T-helper 2 cell treated with Interferon-gamma antibody and Interleukin-4, amounts not matched to agents 5 μg/mL and 100 μg/mL, for 36 hours (primary cell): ENCODE data around the gene ADAMTS10.
A peak's percentile ranks its signal among the peaks of the same experiment; 100 is the strongest.

Experiments used
- DNase-seq: peaks from one replicate; pipeline ENCODE4 v3.0.0; 2021; ENCODE audit warnings: low spot score
- H3K27ac Mint-ChIP-seq: one replicate; pipeline ENCODE4 v1.8.0; 2021; ENCODE audit warnings: mild to moderate bottlenecking, mixed read lengths
- H3K27me3 Mint-ChIP-seq: one replicate; pipeline ENCODE4 v1.8.0; 2021; ENCODE audit warnings: low read depth, mixed read lengths
- H3K36me3 Mint-ChIP-seq: one replicate; pipeline ENCODE4 v1.8.0; 2021; ENCODE audit warnings: low read depth, mixed read lengths
- H3K4me1 Mint-ChIP-seq: one replicate; pipeline ENCODE4 v1.8.0; 2021; ENCODE audit warnings: low read depth, mixed read lengths
- H3K4me3 Mint-ChIP-seq: one replicate; pipeline ENCODE4 v1.8.0; 2022; ENCODE audit warnings: mild to moderate bottlenecking, moderate library complexity, mixed read lengths
- H3K9me3 Mint-ChIP-seq: one replicate; pipeline ENCODE4 v1.8.0; 2021; ENCODE audit warnings: mixed read lengths

Gene ADAMTS10

DNA sequence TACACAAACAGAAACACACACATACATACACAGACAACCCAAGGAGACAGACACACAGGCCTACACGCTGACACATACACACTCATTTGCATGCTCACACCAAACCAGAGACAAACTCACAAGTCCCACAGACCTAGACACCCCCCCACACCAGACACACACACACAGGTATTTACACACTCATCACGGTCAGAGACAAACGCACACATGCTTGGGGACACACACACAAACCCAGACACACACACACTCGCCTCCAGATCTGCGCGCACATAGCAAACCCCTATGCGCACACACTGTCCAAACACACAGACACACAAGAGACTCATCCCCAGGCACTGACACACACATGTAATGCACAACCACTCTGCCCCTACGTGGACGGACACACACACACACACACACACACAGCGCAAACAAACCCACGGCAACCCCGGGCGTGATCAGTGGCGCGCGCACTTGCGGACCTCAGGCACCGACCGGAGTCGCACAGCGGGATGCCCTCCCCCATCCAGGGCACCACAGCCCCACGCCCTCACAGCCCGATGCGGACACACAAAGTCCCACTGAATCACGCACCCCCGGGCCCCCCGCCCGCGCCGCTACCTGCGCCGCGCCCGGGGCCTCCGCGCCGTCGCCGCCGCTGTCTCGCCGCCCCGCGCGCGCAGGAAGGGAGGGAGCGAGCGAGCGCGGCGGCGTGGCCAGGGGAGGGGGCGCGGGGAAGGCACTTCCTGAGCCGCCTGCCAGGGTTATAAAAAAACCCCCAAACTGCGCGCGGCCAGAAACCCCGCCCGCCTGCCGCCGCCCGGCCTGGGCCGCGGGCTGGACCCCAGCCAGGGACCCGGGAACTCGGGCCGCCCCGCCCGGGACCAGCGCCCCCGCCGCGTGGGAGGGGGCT, at the start of gene ADAMTS10:
Gene ADAMTS10 (minus strand): TSS at position 675 of the 895 bp plus-strand sequence. CDS start 5,005 bp downstream, outside the sequence.
- DNase-seq = peak; percentile 7
- Mint-ChIP-seq H3K4me3 (peak within 1 kb of the TSS; percentile 83), H3K4me1 (peaks cover 9% of the 10 kb centered on the region)

DNA sequence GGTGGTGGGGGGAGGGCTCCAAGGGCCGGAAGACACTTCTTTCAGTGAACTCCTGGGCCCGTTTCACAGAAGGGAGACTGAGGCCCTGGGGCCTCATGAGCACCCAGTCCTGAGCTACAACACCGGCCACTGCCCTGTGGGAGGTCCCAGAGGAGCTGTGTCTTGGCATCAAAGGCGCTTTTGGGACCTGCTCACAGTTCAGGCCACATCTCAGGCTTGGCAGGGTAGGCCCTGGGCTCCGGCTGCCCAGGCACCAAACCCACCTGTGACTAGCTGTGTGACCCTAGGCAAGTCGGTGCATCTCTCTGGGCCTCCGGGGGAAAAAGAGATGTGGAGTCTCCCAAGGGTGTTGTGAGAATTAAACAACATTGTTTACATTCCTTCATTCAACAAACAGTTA, 49.4 kb upstream of the ADAMTS10 start:
- Mint-ChIP-seq H3K4me1 (peaks cover 44% of the 10 kb centered on the region), H3K27ac (no peak overlapping the region), H3K4me3 (peak overlapping the region; percentile 10), H3K27me3 (peaks cover 5% of the 10 kb centered on the region), H3K9me3 (no peaks in the 10 kb centered on the region), H3K36me3 (no peaks in the 10 kb centered on the region)
- DNase-seq = no peak

More for the DNA sequence above, at the start of gene ADAMTS10:
- Mint-ChIP-seq H3K27me3 (peaks cover 20% of the 10 kb centered on the region), H3K27ac (peak within 1 kb of the TSS; percentile 3), H3K36me3 (peaks cover 1% of the 10 kb centered on the region), H3K9me3 (no peaks in the 10 kb centered on the region)

DNA sequence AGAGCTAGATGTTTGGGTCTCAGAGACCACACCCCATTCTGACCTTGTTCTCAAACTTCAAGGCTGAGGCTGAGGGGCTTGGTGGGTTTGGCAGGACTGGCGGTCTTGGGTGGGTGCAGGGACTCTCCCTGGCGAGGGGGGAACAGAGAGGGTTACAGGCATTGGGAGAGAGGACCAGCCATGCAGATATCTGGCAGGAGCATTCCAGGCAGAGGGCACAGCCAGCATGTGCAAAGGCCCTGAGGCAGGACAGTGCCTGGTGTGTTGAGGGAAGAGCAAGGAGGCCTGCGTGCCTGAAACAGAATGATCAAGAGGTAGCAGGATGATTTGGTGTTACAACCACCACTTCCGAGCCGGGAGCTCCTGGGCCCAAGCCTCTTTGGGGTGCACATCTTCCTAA, 47.4 kb upstream of the ADAMTS10 start:
- no peak overlapping the region for H3K27ac Mint-ChIP-seq

DNA sequence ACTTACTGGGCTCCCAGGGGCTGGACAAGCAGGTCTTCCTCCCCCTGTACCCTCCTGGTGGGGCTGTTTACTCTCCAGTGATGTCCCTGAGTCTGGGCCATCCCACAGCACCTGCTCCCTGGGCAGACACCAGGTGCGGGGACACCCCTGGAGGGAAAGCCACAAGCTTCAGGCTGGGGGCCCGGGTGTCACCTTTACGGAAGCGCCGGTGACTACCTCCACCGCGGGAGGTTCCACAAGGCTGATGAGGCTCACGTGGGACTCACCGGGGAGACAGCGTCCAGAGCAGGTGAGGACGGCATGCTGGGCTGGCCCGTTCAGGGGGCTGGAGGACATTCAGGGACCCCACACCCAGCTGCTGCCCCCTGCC, 44.8 kb upstream of the ADAMTS10 start:
- Mint-ChIP-seq H3K27ac (no peak overlapping the region), H3K27me3 (peaks cover 9% of the 10 kb centered on the region), H3K4me3 (no peak overlapping the region), H3K4me1 (peaks cover 27% of the 10 kb centered on the region), H3K36me3 (no peaks in the 10 kb centered on the region), H3K9me3 (no peaks in the 10 kb centered on the region)
- no peak for DNase-seq

More for the DNA sequence above, 47.4 kb upstream of the ADAMTS10 start:
- peaks cover 32% of the 10 kb centered on the region for H3K4me1 Mint-ChIP-seq
- no peaks in the 10 kb centered on the region for H3K36me3 Mint-ChIP-seq
- H3K4me3 Mint-ChIP-seq = no peak overlapping the region
- DNase-seq = no peak
- peaks cover 5% of the 10 kb centered on the region for H3K27me3 Mint-ChIP-seq
- no peaks in the 10 kb centered on the region for H3K9me3 Mint-ChIP-seq

DNA sequence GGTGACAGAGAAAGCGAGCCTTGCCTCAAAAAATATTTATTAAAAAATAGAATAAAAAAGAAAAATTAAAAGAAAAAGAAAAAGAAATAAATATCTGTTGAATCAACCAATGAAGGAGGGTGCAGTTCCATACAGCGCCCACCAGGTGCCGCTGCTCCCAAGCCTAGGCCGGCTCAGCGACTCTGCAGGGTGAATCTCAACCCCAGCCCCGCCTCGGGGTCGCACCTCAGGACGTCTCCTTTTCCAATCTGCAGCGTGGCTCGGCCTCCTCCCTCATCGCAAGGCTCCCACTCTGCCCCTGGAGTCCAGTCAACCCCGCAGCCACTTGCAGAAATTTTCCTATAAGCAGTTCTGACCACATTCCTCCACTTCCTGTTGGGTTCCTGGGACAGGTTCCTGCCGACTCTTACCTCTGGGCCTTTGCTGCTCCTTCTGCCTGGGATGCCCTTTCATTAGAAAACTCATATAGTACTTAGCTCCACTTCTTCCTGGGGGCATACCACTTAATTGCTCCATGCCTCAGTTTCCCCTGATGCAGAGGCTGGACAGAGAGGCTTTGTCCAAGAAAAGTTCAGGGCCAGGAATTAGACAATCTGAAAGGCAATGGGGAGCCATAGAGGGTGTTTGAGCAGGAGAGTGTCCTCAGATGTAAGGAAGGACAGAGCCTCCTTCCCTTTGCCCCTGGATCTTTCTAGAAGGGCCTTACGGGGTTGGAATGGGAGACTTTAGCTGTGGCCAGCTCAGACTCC, 44.2 kb upstream of the ADAMTS10 start:
- Mint-ChIP-seq H3K4me1 (peaks cover 24% of the 10 kb centered on the region), H3K36me3 (no peaks in the 10 kb centered on the region), H3K27ac (no peak overlapping the region), H3K4me3 (peak overlapping the region; percentile 60), H3K27me3 (peaks cover 9% of the 10 kb centered on the region), H3K9me3 (no peaks in the 10 kb centered on the region)
- DNase-seq = peak; percentile 34

DNA sequence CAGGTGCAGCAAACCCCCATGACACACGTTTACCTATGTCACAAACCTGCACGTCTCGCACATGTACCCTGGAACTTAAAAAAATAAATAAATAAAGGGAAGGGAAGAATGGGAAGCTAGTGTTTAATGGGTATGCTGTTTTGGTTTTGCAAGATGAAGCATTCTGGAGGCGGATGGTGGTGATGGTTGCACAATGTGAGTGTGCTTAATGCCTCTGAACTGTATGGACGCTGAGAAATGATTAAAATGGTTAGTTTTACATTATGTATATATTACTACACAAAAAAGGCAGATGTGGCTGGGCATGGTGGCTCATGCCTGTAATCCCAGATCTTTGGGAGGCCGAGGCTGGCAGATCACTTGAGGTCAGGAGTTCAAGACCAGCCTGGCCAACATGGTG, 37.7 kb upstream of the ADAMTS10 start:
- no peaks in the 10 kb centered on the region for H3K9me3 Mint-ChIP-seq
- H3K4me3 Mint-ChIP-seq = no peak overlapping the region
- H3K4me1 Mint-ChIP-seq = peaks cover 5% of the 10 kb centered on the region
- DNase-seq = no peak
- no peak overlapping the region for H3K27ac Mint-ChIP-seq
- peaks cover 6% of the 10 kb centered on the region for H3K27me3 Mint-ChIP-seq
- H3K36me3 Mint-ChIP-seq = no peaks in the 10 kb centered on the region

DNA sequence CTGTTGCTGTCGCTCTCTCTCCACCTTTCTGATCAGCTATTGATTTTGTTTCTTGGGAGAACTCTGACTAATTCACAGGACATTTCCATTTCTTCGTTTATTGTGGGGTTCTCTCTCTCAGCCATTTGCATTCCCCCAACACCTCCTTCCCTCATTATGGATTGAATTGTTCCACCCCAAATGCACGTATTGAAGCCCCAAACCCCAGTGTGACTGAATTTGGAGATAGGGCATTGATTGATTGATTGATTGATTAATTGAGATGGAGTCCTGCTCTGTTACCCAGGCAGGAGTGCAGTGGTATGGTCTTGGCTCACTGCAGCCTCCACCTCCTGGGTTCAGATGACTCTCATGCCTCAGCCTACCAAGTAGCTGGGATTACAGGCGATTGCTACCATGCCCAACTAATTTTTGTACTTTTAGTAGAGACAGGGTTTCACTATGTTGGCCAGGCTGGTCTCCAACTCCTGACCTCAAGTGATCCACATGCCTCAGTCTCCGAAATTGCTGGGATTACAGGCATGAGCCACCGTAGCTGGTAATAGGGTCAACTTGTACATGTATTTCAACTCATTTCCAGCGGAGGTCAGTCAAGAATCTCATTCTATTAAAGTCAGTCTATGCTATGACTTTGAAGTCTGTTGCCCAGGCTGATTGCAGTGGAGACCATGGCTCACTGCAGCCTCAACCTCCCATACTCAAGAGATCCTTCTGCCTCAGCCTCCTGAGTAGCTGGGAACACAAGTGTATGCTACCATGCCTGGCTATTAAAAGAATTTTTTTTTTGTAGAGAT, 33.5 kb upstream of the ADAMTS10 start:
- H3K4me1 Mint-ChIP-seq = no peaks in the 10 kb centered on the region
- peaks cover 2% of the 10 kb centered on the region for H3K27me3 Mint-ChIP-seq
- DNase-seq = no peak
- H3K9me3 Mint-ChIP-seq = peaks cover 10% of the 10 kb centered on the region
- H3K27ac Mint-ChIP-seq = no peak overlapping the region
- H3K4me3 Mint-ChIP-seq = no peak overlapping the region
- no peaks in the 10 kb centered on the region for H3K36me3 Mint-ChIP-seq

DNA sequence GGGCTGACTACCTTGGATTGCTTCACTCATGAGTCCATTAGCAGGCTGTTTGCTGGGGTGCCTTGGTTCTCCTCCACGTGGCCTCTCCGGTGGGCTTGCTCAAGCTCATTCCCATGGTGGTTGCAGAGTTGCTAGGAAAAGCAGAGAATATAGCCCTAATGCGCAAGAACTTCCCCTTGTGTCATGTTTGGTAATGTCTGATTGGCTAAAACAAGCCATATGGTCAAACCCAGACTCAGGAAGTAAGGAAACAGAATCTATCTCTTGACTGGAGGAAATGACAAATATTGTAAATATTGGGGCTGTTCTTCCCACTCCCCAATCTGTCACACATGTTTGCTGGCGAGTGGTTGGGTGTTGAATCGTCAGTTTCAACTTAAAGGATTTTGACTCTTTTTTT, 32.0 kb upstream of the ADAMTS10 start:
- no peak for DNase-seq
- Mint-ChIP-seq H3K4me1 (peaks cover 4% of the 10 kb centered on the region), H3K4me3 (no peak overlapping the region), H3K36me3 (no peaks in the 10 kb centered on the region), H3K9me3 (peaks cover 10% of the 10 kb centered on the region), H3K27me3 (peaks cover 5% of the 10 kb centered on the region), H3K27ac (no peak overlapping the region)

DNA sequence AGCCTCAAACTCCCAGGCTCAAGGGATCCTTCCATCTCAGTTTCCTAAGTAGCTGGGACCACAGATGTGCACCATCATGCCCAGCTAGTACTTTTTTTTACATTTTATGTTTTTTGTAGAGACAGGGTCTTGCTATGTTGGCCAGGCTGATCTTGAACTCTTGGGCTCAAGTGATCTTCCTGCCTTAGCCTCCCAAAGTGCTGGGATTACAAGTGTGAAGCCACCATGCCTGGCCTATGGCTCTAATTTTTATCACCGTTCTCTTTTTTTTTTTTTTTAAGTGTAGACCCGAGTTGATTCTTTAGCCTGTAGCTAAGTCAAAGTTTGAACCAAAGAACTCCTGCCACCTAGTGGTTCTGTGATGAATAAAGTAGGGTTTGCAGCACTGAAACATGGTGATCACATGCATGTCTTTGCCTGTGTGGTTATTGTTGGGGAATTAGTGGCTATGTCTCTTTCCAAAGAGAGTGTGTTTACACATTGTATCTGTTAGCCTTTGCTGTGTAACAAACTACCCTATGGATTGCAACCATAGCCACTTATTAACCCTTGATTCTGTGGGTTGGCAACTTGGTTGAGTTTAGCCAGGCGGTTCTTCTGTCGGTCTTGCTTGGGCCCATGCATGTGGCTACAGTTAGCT, 31.5 kb upstream of the ADAMTS10 start:
- no peak for DNase-seq
- peaks cover 5% of the 10 kb centered on the region for H3K27me3 Mint-ChIP-seq
- no peak overlapping the region for H3K27ac Mint-ChIP-seq
- no peaks in the 10 kb centered on the region for H3K36me3 Mint-ChIP-seq
- H3K4me3 Mint-ChIP-seq = no peak overlapping the region
- H3K9me3 Mint-ChIP-seq = peaks cover 10% of the 10 kb centered on the region
- peaks cover 4% of the 10 kb centered on the region for H3K4me1 Mint-ChIP-seq

DNA sequence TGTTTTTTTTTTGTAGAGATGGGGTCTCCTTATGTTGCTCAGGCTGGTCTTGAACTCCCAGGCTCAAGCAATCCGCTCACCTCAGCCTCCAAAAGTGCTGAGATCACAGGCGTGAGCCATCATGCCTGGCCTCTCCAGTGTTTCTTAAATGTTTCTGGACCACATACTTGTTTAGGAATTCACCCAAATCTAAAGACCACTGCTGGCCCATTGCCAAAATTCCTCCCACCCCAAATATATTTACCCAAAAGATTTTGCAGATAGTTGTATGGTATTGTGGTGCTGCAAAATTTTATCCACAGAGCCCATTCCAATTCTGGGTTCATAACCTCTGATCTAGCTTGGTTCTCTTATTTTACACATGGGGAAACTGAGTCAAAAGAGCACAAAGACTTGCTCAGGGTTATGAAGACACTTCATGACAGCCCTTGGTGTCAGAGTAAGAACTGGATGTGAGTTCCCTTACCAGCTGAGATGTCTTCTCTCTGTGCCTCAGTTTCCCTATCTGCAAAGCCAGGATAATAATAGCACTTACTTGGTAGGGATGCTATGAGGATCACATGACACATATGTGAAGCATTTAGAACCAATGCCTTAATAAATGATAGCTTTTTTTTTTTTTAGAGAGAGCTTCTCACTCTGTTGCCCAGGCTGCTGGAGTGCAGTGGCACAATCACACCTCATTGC, 30.8 kb upstream of the ADAMTS10 start:
- peaks cover 4% of the 10 kb centered on the region for H3K4me1 Mint-ChIP-seq
- H3K9me3 Mint-ChIP-seq = peaks cover 10% of the 10 kb centered on the region

DNA sequence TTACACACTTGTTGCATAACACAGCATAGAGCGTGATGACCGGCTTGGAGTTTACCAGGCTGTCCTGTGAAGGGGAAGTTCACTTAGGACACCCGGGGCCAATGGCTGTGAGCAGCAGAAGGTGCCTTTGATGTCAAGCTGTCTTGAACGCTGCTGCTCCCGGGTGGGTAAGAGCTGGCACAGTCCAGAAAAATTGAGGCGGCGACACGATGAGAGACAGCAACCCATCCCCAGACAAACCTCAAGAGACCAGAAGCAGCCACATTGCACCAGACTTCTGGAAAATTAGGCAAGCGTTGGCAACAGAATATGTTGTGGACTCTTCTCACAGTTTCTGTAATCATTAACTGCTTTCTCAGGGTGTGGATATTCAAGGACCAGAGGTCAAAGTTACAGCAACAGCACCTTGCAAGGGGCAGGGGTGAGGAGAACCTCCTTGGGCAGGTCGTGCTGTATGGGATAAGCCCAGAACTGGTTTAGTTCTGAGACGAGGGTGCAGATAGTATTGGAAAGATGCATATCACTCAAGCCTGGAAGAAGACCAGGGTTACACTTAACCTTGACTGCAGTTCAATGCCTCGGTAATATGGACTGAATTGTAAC, 30.0 kb upstream of the ADAMTS10 start:
- Mint-ChIP-seq H3K27ac (no peak overlapping the region), H3K4me1 (peaks cover 4% of the 10 kb centered on the region), H3K27me3 (peaks cover 5% of the 10 kb centered on the region), H3K9me3 (peaks cover 10% of the 10 kb centered on the region), H3K4me3 (no peak overlapping the region), H3K36me3 (no peaks in the 10 kb centered on the region)
- no peak for DNase-seq

More for the DNA sequence above, 30.8 kb upstream of the ADAMTS10 start:
- H3K36me3 Mint-ChIP-seq = no peaks in the 10 kb centered on the region
- no peak overlapping the region for H3K4me3 Mint-ChIP-seq
- no peak for DNase-seq
- H3K27me3 Mint-ChIP-seq = peaks cover 5% of the 10 kb centered on the region
- H3K27ac Mint-ChIP-seq = no peak overlapping the region

DNA sequence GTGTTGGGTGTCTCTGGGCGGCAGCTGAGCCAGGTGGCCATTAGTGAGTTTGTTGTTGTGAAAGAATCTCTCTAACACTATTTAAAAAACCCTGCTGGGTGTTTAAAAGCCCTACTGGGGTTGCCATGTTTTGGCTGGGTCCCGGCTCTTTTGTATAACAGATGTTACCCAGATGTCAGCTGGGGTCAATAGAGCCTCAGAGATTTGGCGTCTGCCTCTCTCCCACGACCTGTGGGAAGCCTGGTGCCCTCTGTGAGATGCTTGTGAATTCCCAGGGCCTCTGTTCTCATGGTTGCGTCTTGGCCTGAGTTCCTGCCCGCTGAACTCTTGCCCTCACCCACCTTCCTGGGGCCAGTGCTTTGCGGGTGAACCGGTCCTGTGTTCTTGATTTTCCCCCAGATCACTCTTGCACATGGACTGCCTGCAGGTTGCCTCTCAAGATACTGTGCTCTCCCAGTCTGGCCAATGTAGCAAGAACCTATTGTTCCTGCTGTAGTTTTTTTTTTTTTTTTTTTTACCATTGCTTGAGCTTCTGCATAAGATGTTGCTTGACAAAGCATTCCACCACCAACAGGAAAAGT, 29.4 kb upstream of the ADAMTS10 start:
- Mint-ChIP-seq H3K9me3 (peaks cover 10% of the 10 kb centered on the region), H3K36me3 (no peaks in the 10 kb centered on the region), H3K4me3 (no peak overlapping the region), H3K4me1 (peaks cover 4% of the 10 kb centered on the region), H3K27ac (no peak overlapping the region), H3K27me3 (peaks cover 5% of the 10 kb centered on the region)
- DNase-seq = no peak
